HAP-1 (cell line): ENCODE results near the gene CES2.
"Not testable (repeated sequence)": the region's sequence is repeated elsewhere in the genome, so short reads cannot be mapped to it uniquely, and the experiment has no call there.

ENCODE experiments used
- DNase-seq, 2 experiments: peaks; one replicate each; pipeline ENCODE4 v3.0.0-alpha.2; 2016 to 2020; ENCODE audit warnings: low spot score in 2 of 2
- H3K27me3 ChIP-seq: fragments of 250-450 bp; sonication (Bioruptor Pico); 2 replicates; pipeline ENCODE4 v1.5.1; 2020; ENCODE audit warnings: low read depth, mild to moderate bottlenecking, moderate library complexity
- H3K36me3 ChIP-seq: fragments of 250-450 bp; sonication (Bioruptor Pico); replicated peaks from 2 replicates; pipeline ENCODE4 v1.5.1; 2020; ENCODE audit warnings: mild to moderate bottlenecking
- H3K4me1 ChIP-seq: fragments of 250-450 bp; sonication (Bioruptor Pico); 2 replicates; pipeline ENCODE4 v1.5.1; 2020; ENCODE audit warnings: mild to moderate bottlenecking
- H3K4me3 ChIP-seq: fragments of 250-450 bp; sonication (Bioruptor Pico); 2 replicates; pipeline ENCODE4 v1.5.1; 2020; ENCODE audit warnings: mild to moderate bottlenecking, moderate library complexity
- H3K9me3 ChIP-seq: fragments of 250-450 bp; sonication (Bioruptor Pico); 2 replicates; pipeline ENCODE4 v1.5.1; 2020; ENCODE audit warnings: mild to moderate bottlenecking, moderate library complexity
- in situ Hi-C: fragments of 300-500 bp; cut with MboI; formaldehyde crosslinking; loops from 3 replicates; pipeline ENCODE4 v1.14.3; 2020; ENCODE audit warnings: low sequenced_read_pairs, inconsistent platforms, mixed read lengths

CES2 gene

GRCh38 chr16:66935314-66936011 is at the start of gene CES2:
CES2 (plus strand) TSS chr16:66935516; CDS start chr16:66935636, 120 bp downstream.
- peaks cover 18% of the 10 kb centered on the region for H3K36me3 ChIP-seq
- peak within 1 kb of the TSS; percentile 71 for H3K4me3 ChIP-seq
- no peak for DNase-seq
- H3K27me3 ChIP-seq, result no peaks in the 10 kb centered on the region
- H3K9me3 ChIP-seq, result no peaks in the 10 kb centered on the region
- H3K4me1 ChIP-seq, result peaks cover 5% of the 10 kb centered on the region
- in situ Hi-C loops, result no loop called here

- Histone ChIP-seq H3K27me3 (no peaks in the 10 kb centered on the region), H3K4me3 (no peak overlapping the region), H3K36me3 (peaks cover 30% of the 10 kb centered on the region), H3K4me1 (peaks cover 7% of the 10 kb centered on the region), H3K9me3 (no peaks in the 10 kb centered on the region)
- DNase-seq, result no peak
- in situ Hi-C loops, result no loop called here
These were observed 49.0 kb upstream of the CES2 start for GRCh38 chr16:66886321-66886720.

- H3K9me3 ChIP-seq, result no peaks in the 10 kb centered on the region
- peaks cover 30% of the 10 kb centered on the region for H3K36me3 ChIP-seq
- in situ Hi-C loops, result no loop called here
- peaks cover 1% of the 10 kb centered on the region for H3K4me1 ChIP-seq
- H3K27me3 ChIP-seq, result no peaks in the 10 kb centered on the region
- no peak overlapping the region for H3K4me3 ChIP-seq
- DNase-seq, result no peak
These were observed 48.4 kb upstream of the CES2 start for GRCh38 chr16:66886914-66887313.

GRCh38 chr16:66888647-66889615 is 46.4 kb upstream of the CES2 start:
- in situ Hi-C loops, result no loop called here
- Histone ChIP-seq H3K27me3 (no peaks in the 10 kb centered on the region), H3K4me3 (no peak overlapping the region), H3K9me3 (no peaks in the 10 kb centered on the region), H3K4me1 (no peaks in the 10 kb centered on the region), H3K36me3 (peaks cover 30% of the 10 kb centered on the region)
- DNase-seq, result no peak

GRCh38 chr16:66889622-66890021 is 45.7 kb upstream of the CES2 start:
- in situ Hi-C loops, result no loop called here
- Histone ChIP-seq H3K4me3 (no peak overlapping the region), H3K36me3 (peaks cover 24% of the 10 kb centered on the region)

GRCh38 chr16:66890799-66891198 is 44.5 kb upstream of the CES2 start:
- in situ Hi-C loops, result no loop called here
- H3K4me3 ChIP-seq, result no peak overlapping the region
- H3K36me3 ChIP-seq, result peaks cover 12% of the 10 kb centered on the region
- no peaks in the 10 kb centered on the region for H3K9me3 ChIP-seq
- no peak for DNase-seq
- no peaks in the 10 kb centered on the region for H3K27me3 ChIP-seq
- H3K4me1 ChIP-seq, result no peaks in the 10 kb centered on the region

More at GRCh38 chr16:66889622-66890021, 45.7 kb upstream of the CES2 start:
- no peaks in the 10 kb centered on the region for H3K9me3 ChIP-seq
- H3K4me1 ChIP-seq, result no peaks in the 10 kb centered on the region
- no peaks in the 10 kb centered on the region for H3K27me3 ChIP-seq
- no peak for DNase-seq

- no peak for DNase-seq
- in situ Hi-C loops, result no loop called here
- Histone ChIP-seq H3K9me3 (no peaks in the 10 kb centered on the region), H3K36me3 (peaks cover 10% of the 10 kb centered on the region), H3K4me1 (peaks cover 2% of the 10 kb centered on the region; the same call in 1 of the 2 replicates), H3K27me3 (no peaks in the 10 kb centered on the region), H3K4me3 (no peak overlapping the region)
These were observed 44.0 kb upstream of the CES2 start for GRCh38 chr16:66891360-66891759.

DNA sequence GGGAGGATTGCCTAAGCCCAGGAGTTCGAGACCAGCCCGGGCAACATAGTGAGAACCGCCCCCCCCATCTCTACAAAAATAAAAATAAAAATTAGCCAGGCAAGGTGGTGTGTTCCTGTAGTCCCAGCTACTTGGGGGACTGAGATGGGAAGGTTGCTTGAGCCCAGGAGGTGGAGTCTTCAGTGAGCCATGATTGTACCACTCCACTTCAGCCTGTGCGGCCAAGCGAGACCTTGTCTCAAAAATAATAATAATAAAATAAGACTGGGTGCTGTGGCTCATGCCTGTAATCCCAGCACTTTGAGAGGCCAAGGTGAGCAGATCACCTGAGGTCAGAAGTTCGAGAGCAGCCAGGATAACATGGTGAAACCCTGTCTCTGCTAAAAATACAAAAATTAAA is 43.5 kb upstream of the CES2 start:
- no peaks in the 10 kb centered on the region for H3K27me3 ChIP-seq
- in situ Hi-C loops, result no loop called here
- H3K4me1 ChIP-seq, result peaks cover 7% of the 10 kb centered on the region; the same call in 1 of the 2 replicates
- peaks cover 6% of the 10 kb centered on the region for H3K36me3 ChIP-seq
- no peak for DNase-seq
- no peak overlapping the region for H3K4me3 ChIP-seq
- no peaks in the 10 kb centered on the region for H3K9me3 ChIP-seq

DNA sequence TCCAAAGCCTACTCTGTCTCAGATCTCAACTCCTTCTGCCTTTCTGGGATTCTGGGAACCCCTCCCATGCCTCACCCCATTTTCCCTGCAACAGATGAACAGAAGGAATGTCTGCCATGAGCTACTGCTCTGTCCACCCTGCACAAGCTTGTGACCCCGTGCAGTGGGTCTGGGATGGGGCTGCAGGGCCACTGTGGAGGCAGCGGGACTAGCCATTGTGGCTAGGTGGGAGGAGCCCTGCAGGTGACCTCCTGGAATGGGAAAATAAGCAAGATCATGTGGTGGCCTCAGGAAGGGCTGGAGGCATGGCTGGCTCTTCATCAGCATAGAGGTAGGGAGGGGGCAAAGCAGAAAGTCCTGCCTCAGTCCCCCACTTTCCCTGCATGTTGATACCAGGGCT is 41.3 kb upstream of the CES2 start:
- peaks cover 7% of the 10 kb centered on the region; the same call in 1 of the 2 replicates for H3K4me1 ChIP-seq
- no peak for DNase-seq
- no peaks in the 10 kb centered on the region for H3K27me3 ChIP-seq
- in situ Hi-C loops, result no loop called here
- H3K9me3 ChIP-seq, result no peaks in the 10 kb centered on the region
- H3K4me3 ChIP-seq, result no peak overlapping the region
- no peaks in the 10 kb centered on the region for H3K36me3 ChIP-seq

GRCh38 chr16:66894948-66895688 is 40.2 kb upstream of the CES2 start:
- H3K4me3 ChIP-seq, result no peak overlapping the region
- in situ Hi-C loops, result no loop called here
- H3K27me3 ChIP-seq, result no peaks in the 10 kb centered on the region
- H3K9me3 ChIP-seq, result no peaks in the 10 kb centered on the region
- H3K36me3 ChIP-seq, result no peaks in the 10 kb centered on the region
- peaks cover 7% of the 10 kb centered on the region for H3K4me1 ChIP-seq
- DNase-seq, result peak; percentile 56 to 74

DNA sequence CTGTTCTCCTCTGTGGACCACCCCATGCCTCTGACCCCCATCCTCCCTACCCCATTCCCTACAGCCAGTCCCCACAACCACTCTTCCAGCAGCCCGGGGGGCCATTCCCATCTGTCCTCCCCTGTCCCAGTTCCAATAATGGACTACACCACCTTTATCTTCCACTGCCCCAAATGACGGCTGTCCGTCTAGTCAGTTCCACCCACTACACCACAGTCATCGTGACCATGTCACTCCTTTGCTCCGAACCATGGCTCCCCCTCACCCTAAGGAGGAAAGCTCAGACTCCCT is 39.7 kb upstream of the CES2 start:
- DNase-seq, result no peak
- Histone ChIP-seq H3K4me1 (peaks cover 7% of the 10 kb centered on the region), H3K9me3 (no peaks in the 10 kb centered on the region), H3K27me3 (no peaks in the 10 kb centered on the region), H3K4me3 (no peak overlapping the region), H3K36me3 (no peaks in the 10 kb centered on the region)
- in situ Hi-C loops, result no loop called here

DNA sequence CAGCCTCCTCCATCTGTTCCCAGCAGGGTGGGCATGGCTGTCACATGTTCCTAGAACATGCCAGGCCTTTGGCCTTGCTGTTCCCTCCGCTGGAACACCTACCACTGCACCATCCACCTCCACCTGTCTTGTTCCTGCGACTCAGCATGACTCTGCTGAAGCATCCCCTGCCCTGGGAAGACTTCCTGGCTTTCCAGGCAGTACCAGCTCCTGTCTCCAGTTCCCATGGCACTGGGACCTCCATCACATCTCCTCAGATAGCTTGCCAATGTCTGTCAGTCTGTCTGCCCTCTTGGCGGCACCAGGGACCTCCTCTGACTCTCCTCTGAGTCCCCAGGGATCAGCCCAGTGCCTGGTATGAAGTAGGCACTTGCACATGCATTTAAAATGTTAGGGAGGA is 39.3 kb upstream of the CES2 start:
- no peak for DNase-seq
- Histone ChIP-seq H3K4me1 (peaks cover 7% of the 10 kb centered on the region), H3K9me3 (no peaks in the 10 kb centered on the region), H3K36me3 (no peaks in the 10 kb centered on the region), H3K27me3 (no peaks in the 10 kb centered on the region), H3K4me3 (no peak overlapping the region)
- in situ Hi-C loops, result no loop called here

- H3K36me3 ChIP-seq, in situ Hi-C loops, H3K9me3 ChIP-seq, H3K4me3 ChIP-seq, H3K4me1 ChIP-seq, H3K27me3 ChIP-seq, DNase-seq: not testable (repeated sequence)
These were observed 38.6 kb upstream of the CES2 start for GRCh38 chr16:66896682-66897081.

DNA sequence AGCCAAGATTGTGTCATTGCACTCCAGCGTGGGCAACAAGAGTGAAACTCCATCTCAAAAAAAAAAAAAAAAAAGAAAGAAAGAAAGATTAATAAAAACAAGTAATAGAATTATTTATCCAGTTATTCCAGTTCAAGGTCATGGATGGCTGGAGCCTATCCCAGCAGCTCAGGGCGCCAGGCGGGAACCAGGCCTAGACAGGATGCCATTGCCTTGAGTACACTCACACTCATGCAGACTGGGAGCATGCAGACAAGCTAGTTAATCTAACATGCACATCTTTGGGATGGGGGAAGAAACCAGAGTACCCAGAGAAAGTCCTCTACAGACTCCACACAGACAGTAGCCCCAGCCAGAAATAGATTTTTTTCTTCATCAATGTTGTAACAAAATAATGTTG is 37.1 kb upstream of the CES2 start:
- in situ Hi-C loops, result no loop called here
- H3K27me3 ChIP-seq, result no peaks in the 10 kb centered on the region
- H3K4me1 ChIP-seq, result peaks cover 7% of the 10 kb centered on the region
- H3K4me3 ChIP-seq, result no peak overlapping the region
- no peaks in the 10 kb centered on the region for H3K36me3 ChIP-seq
- no peak for DNase-seq
- H3K9me3 ChIP-seq, result no peaks in the 10 kb centered on the region
